Tibial nerve (tissue), 4 donors: Measurements from ENCODE around the gene SART3. TPM values are rescaled to one million over a fixed set of nuclear protein-coding genes. Genes with fewer than 3 reads are reported as not detected.

ENCODE experiments used
- DNase-seq, 2 donors: peaks; one replicate each; pipeline ENCODE4 v3.0.0-alpha.2; 2019; ENCODE audit warnings: low spot score in 2 of 2
- H3K27ac ChIP-seq, 4 donors: fragments of 200-600 bp; sonication (generic) in 3 of 4; one replicate each; pipeline ENCODE4 v1.5.1; 2017 to 2019; ENCODE audit warnings: mild to moderate bottlenecking in 1 of 4
- H3K27me3 ChIP-seq, 2 donors: fragments of 200-600 bp; sonication (generic) in 1 of 2; one replicate each; pipeline versions ENCODE4 v1.5.1 to v1.6.0; 2017 to 2019
- H3K36me3 ChIP-seq, 3 donors: fragments of 200-600 bp; sonication (generic); one replicate each; pipeline ENCODE4 v1.5.1; 2018 to 2019
- H3K4me1 ChIP-seq, 4 donors: fragments of 200-600 bp; sonication (generic) in 3 of 4; one replicate each; pipeline ENCODE4 v1.5.1; 2017 to 2019
- H3K4me3 ChIP-seq, 4 donors: fragments of 200-600 bp; sonication (generic) in 3 of 4; one replicate each; pipeline ENCODE4 v1.5.1; 2017 to 2019; ENCODE audit warnings: mild to moderate bottlenecking in 1 of 4, moderate library complexity in 1 of 4
- H3K9me3 ChIP-seq, 4 donors: fragments of 200-600 bp; sonication (generic) in 3 of 4; one replicate each; pipeline ENCODE4 v1.5.1; 2017 to 2019
- CTCF ChIP-seq, 5 experiments: fragments of 200-600 bp in 3 of 5; fragments of 450-650 bp in 2 of 5; sonication (generic) in 3 of 5; IDR thresholded peaks; one replicate each; pipeline ENCODE4 v1.5.1; 2016 to 2019; ENCODE audit warnings: antibody characterized with exemption in 5 of 5, mild to moderate bottlenecking in 3 of 5, moderate library complexity in 2 of 5
- EP300 ChIP-seq, 2 donors: sonication (generic); formaldehyde crosslinking; IDR thresholded peaks; one replicate each; pipeline ENCODE4 v1.6.1; 2017; ENCODE audit warnings: antibody characterized with exemption in 2 of 2, mild to moderate bottlenecking in 1 of 2
- POLR2A ChIP-seq, 2 donors: fragments of 450-650 bp; IDR thresholded peaks; one replicate each; pipeline ENCODE4 v1.6.1; 2017; ENCODE audit warnings: antibody characterized with exemption in 2 of 2, mild to moderate bottlenecking in 2 of 2, moderate library complexity in 2 of 2
- WGBS, 2 donors: methylation state at CpG; one replicate each; pipeline ENCODE4 v1.1.5; 2018; 5-methylcytosine and 5-hydroxymethylcytosine counted together
- total RNA-seq, 4 donors: library from RNA; depleted of rRNA; stranded (reverse); fragments of >200 nt; gene quantifications; one replicate each; pipeline ENCODE4 v1.1.0, GENCODE V29; 2016

The SART3 gene
- total RNA-seq, 4 donors from 2014 or later, result 51.3 to 70.1 (median 63.4) TPM

GRCh38 chr12:108531929-108532848 lies 28.8 kb downstream of the SART3 start:
- no peak for DNase-seq
- TF ChIP-seq CTCF (IDR thresholded peaks at IDR 0.05) (no peak), EP300 (IDR thresholded peaks at IDR 0.05) (no peak), POLR2A (IDR thresholded peaks at IDR 0.05) (no peak)
- H3K36me3 ChIP-seq, result peaks cover under 1 to 90% (median 52%) of the 10 kb centered on the region in 3 donors
- 86 to 94% methylated on average over 15 of the region's 15 CpGs for WGBS, 2 donors
- H3K9me3 ChIP-seq, result no peaks in the 10 kb centered on the region
- no peak overlapping the region for H3K4me3 ChIP-seq
- no peak overlapping the region for H3K27ac ChIP-seq
- no peaks in the 10 kb centered on the region for H3K4me1 ChIP-seq
- no peaks in the 10 kb centered on the region for H3K27me3 ChIP-seq

- no peak for DNase-seq
- Histone ChIP-seq H3K27ac (no peak overlapping the region), H3K9me3 (no peaks in the 10 kb centered on the region), H3K4me1 (no peaks in the 10 kb centered on the region), H3K27me3 (no peaks in the 10 kb centered on the region), H3K36me3 (peaks cover 2 to 90% (median 52%) of the 10 kb centered on the region in 3 donors), H3K4me3 (no peak overlapping the region)
- TF ChIP-seq POLR2A (IDR thresholded peaks at IDR 0.05) (no peak), EP300 (IDR thresholded peaks at IDR 0.05) (no peak)
- 88 to 92% methylated on average over 9 of the region's 9 CpGs for WGBS, 2 donors
Observed at GRCh38 chr12:108530161-108530560, 30.8 kb downstream of the SART3 start.

GRCh38 chr12:108527166-108527496 lies 33.8 kb downstream of the SART3 start:
- TF ChIP-seq CTCF (IDR thresholded peaks at IDR 0.05) (no peak), POLR2A (IDR thresholded peaks at IDR 0.05) (no peak), EP300 (IDR thresholded peaks at IDR 0.05) (no peak)
- no peaks in the 10 kb centered on the region for H3K4me1 ChIP-seq
- H3K27ac ChIP-seq, result no peak overlapping the region
- 72 to 73% methylated on average over 6 of the region's 6 CpGs for WGBS, 2 donors
- H3K4me3 ChIP-seq, result no peak overlapping the region
- H3K27me3 ChIP-seq, result no peaks in the 10 kb centered on the region
- H3K36me3 ChIP-seq, result peaks cover 8 to 100% (median 72%) of the 10 kb centered on the region in 3 donors
- DNase-seq, result no peak
- H3K9me3 ChIP-seq, result no peaks in the 10 kb centered on the region

- Histone ChIP-seq H3K27me3 (no peaks in the 10 kb centered on the region), H3K4me1 (no peaks in the 10 kb centered on the region), H3K9me3 (no peaks in the 10 kb centered on the region), H3K4me3 (no peak overlapping the region), H3K36me3 (peaks cover 8 to 100% (median 67%) of the 10 kb centered on the region in 3 donors), H3K27ac (no peak overlapping the region)
- 43 to 58% methylated on average over 10 of the region's 10 CpGs for WGBS, 2 donors
- TF ChIP-seq EP300 (IDR thresholded peaks at IDR 0.05) (no peak), CTCF (IDR thresholded peaks at IDR 0.05) (no peak), POLR2A (IDR thresholded peaks at IDR 0.05) (no peak)
- no peak for DNase-seq
Observed at GRCh38 chr12:108526482-108527165, 34.3 kb downstream of the SART3 start.

- TF ChIP-seq CTCF (IDR thresholded peaks at IDR 0.05) (no peak), EP300 (IDR thresholded peaks at IDR 0.05) (no peak), POLR2A (IDR thresholded peaks at IDR 0.05) (no peak)
- H3K4me3 ChIP-seq, result no peak overlapping the region
- no peaks in the 10 kb centered on the region for H3K9me3 ChIP-seq
- H3K36me3 ChIP-seq, result peaks cover 10 to 100% (median 61%) of the 10 kb centered on the region in 3 donors
- DNase-seq, result no peak
- H3K27me3 ChIP-seq, result no peaks in the 10 kb centered on the region
- H3K4me1 ChIP-seq, result no peaks in the 10 kb centered on the region
- 56 to 67% methylated on average over 5 of the region's 5 CpGs for WGBS, 2 donors
- H3K27ac ChIP-seq, result no peak overlapping the region
Observed at GRCh38 chr12:108525681-108526080, 35.3 kb downstream of the SART3 start.
